Spleen (tissue), 7 donors: ENCODE measurements around the gene NUP98.

Experiments used
- CTCF ChIP-seq, 11 experiments: fragments of 200-600 bp in 7 of 11; fragments of 450-650 bp in 4 of 11; sonication (generic) in 4 of 11; IDR thresholded peaks in 8 of 11; conservative IDR thresholded peaks in 3 of 11; 1 replicate in 7 of 11; 2 replicates in 4 of 11; pipeline versions ENCODE4 v1.4.0 to v1.8.0; 2016 to 2021; ENCODE audit warnings: antibody characterized with exemption in 11 of 11, inconsistent platforms in 4 of 11, mild to moderate bottlenecking in 1 of 11
- POLR2A ChIP-seq, 3 donors: fragments of 450-650 bp; IDR thresholded peaks; one replicate each; pipeline ENCODE4 v1.5.1; 2017; ENCODE audit warnings: antibody characterized with exemption in 3 of 3, mild to moderate bottlenecking in 1 of 3
- donor health status: DM: no; HTN: no; CAD: no; lungs with moderate emphysema.
- donor health status: DM: no; HTN: no; CAD: no.
- donor health status: DM: no; HTN: no; CAD: no.

GRCh38 chr11:3796002-3796311 is 1.4 kb downstream of the NUP98 start:
- TF ChIP-seq POLR2A (IDR thresholded peaks at IDR 0.05) (no peak), CTCF (IDR thresholded peaks at IDR 0.05 in 8 of 11, conservative IDR thresholded peaks at IDR 0.05 in 3 of 11) (no peak)
